Testis (tissue), 2 donors: ENCODE results near the gene UBD.

Experiments
- POLR2A ChIP-seq: fragments of 450-650 bp; IDR thresholded peaks from one replicate; pipeline ENCODE4 v1.6.1; 2017; ENCODE audit warnings: antibody characterized with exemption, mild to moderate bottlenecking, moderate library complexity
- TF ChIP-seq, protein P1 (sequence below), 3 experiments: fragments of 450-650 bp in 2 of 3; fragments of 200-600 bp in 1 of 3; sonication (generic) in 1 of 3; IDR thresholded peaks; one replicate each; pipeline ENCODE4 v1.5.1; 2016 to 2019; ENCODE audit warnings: antibody characterized with exemption in 3 of 3, mild to moderate bottlenecking in 2 of 3, moderate library complexity in 1 of 3

- TF ChIP-seq, protein P1, sequence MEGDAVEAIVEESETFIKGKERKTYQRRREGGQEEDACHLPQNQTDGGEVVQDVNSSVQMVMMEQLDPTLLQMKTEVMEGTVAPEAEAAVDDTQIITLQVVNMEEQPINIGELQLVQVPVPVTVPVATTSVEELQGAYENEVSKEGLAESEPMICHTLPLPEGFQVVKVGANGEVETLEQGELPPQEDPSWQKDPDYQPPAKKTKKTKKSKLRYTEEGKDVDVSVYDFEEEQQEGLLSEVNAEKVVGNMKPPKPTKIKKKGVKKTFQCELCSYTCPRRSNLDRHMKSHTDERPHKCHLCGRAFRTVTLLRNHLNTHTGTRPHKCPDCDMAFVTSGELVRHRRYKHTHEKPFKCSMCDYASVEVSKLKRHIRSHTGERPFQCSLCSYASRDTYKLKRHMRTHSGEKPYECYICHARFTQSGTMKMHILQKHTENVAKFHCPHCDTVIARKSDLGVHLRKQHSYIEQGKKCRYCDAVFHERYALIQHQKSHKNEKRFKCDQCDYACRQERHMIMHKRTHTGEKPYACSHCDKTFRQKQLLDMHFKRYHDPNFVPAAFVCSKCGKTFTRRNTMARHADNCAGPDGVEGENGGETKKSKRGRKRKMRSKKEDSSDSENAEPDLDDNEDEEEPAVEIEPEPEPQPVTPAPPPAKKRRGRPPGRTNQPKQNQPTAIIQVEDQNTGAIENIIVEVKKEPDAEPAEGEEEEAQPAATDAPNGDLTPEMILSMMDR (IDR thresholded peaks at IDR 0.05): no peak
- no peak for TF ChIP-seq POLR2A
These were observed 21.7 kb downstream of the UBD start for GRCh38 chr6:29537714-29538403.
